NCI-H748 (cell line): ENCODE results near the gene POU5F1.

Experiments
- DNase-seq: peaks from one replicate; lab custom pipeline; 2025; ENCODE audit not compliant: unreplicated experiment; lab: John Stamatoyannopoulos, UW

The POU5F1 gene

GRCh38 chr6:31116661-31117385 is 53.7 kb downstream of the POU5F1 start:
- DNase-seq: no peak

GRCh38 chr6:31115941-31116560 is 54.4 kb downstream of the POU5F1 start:
- DNase-seq: no peak

- no peak for DNase-seq
Observed at GRCh38 chr6:31114970-31115849, 55.3 kb downstream of the POU5F1 start.

- no peak for DNase-seq
Observed at GRCh38 chr6:31114541-31114878, 56.0 kb downstream of the POU5F1 start, which contains the start of gene PSORS1C1. Gene PSORS1C1 (plus strand): TSS chr6:31114800. CDS start chr6:31129633, 14,833 bp downstream.
